Natural killer cell treated with Interleukin-12 subunit alpha and Interleukin-12 subunit beta and Interleukin-15 and Interleukin-18, amount 100 ng/mL, for 72 hours (primary cell): ENCODE measurements around the gene SNX19. TPM values are rescaled to one million over a fixed set of nuclear protein-coding genes. Genes with fewer than 3 reads are reported as not detected.

Experiments used
- ATAC-seq, 2 donors: fragments of 150-1000 bp; cut with Tn5 transposase in 1 of 2; sonication (Bioruptor Pico), chemical (Tn5 transposase) in 1 of 2; 2 replicates each; pipeline ENCODE4 v1.10.0; 2021
- DNase-seq: peaks from one replicate; pipeline ENCODE4 v3.0.0; 2022; ENCODE audit warnings: low spot score
- H3K27ac Mint-ChIP-seq, 2 donors: 1 replicate in 1 of 2; 2 replicates in 1 of 2; pipeline ENCODE4 v1.8.0; 2022; ENCODE audit warnings: mixed read lengths in 2 of 2, mild to moderate bottlenecking in 1 of 2, moderate library complexity in 1 of 2
- H3K27me3 Mint-ChIP-seq, 2 donors: 1 replicate in 1 of 2; 2 replicates in 1 of 2; pipeline ENCODE4 v1.8.0; 2022; ENCODE audit warnings: mixed read lengths in 2 of 2
- H3K36me3 Mint-ChIP-seq: one replicate; pipeline ENCODE4 v1.8.0; 2022; ENCODE audit warnings: mixed read lengths
- H3K4me1 Mint-ChIP-seq, 2 donors: 1 replicate in 1 of 2; 2 replicates in 1 of 2; pipeline ENCODE4 v1.8.0; 2022; ENCODE audit warnings: low read depth in 2 of 2, mixed read lengths in 2 of 2, mild to moderate bottlenecking in 1 of 2
- H3K4me3 Mint-ChIP-seq: one replicate; pipeline ENCODE4 v1.8.0; 2022; ENCODE audit warnings: mixed read lengths
- H3K9me3 Mint-ChIP-seq: 2 replicates; pipeline ENCODE4 v1.8.0; 2022; ENCODE audit warnings: mixed read lengths
- total RNA-seq, 2 donors: library from RNA; stranded (reverse); gene quantifications; one replicate each; pipeline ENCODE4 v1.2.3, GENCODE V29; 2022

The SNX19 gene
- total RNA-seq, 2 donors from 2014 or later = 62.2 to 68.8 TPM

DNA sequence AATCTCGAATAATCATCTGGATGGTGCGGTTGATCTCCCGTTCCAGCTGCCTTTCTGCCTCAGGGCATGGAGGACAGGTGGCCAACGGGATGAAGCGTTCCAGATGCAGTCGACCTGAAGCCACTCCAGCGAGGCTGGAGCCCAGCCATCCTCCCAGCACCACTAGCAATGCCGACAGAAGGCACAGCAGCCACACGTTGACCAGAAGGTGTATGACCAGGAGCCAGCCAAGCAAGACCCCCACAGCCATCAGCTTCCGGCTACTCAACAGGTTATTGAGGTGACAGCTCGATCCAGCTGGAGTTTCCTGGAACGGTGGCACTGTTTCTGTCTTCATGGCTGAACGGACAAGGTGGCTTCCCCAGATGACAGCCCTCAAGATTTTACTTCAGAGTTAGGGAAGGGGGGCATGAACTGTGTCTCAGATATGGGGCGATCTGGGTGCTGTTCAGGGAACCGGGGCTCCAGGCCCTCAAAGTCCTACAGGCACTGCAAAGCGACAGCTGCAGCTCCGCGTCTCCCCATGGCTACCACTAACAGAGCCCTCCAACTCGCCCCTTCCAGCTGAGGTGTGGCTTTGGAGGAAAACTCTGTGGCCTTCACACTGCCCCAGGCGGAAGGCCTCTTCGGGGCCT, 559 bp downstream of the SNX19 start:
- Mint-ChIP-seq H3K4me3 (peak overlapping the region; percentile 84), H3K27ac (peak overlapping the region; percentile 64 to 66), H3K4me1 (peaks cover 13 to 22% of the 10 kb centered on the region in 2 donors), H3K9me3 (no peaks in the 10 kb centered on the region), H3K27me3 (peaks cover 5 to 17% of the 10 kb centered on the region in 2 donors), H3K36me3 (peaks cover 17% of the 10 kb centered on the region)
- ATAC-seq (no peak), DNase-seq (no peak)

- peaks cover 28 to 37% of the 10 kb centered on the region in 2 donors for H3K4me1 Mint-ChIP-seq
- H3K27me3 Mint-ChIP-seq = peaks cover 0 to 2% of the 10 kb centered on the region in 2 donors
- peaks cover 34% of the 10 kb centered on the region for H3K36me3 Mint-ChIP-seq
- ATAC-seq = no peak
- no peak for DNase-seq
- no peak overlapping the region for H3K4me3 Mint-ChIP-seq
- H3K27ac Mint-ChIP-seq = no peak overlapping the region
- no peaks in the 10 kb centered on the region for H3K9me3 Mint-ChIP-seq
These were observed 3.0 kb downstream of the SNX19 start for GRCh38 chr11:130913268-130913667.

DNA sequence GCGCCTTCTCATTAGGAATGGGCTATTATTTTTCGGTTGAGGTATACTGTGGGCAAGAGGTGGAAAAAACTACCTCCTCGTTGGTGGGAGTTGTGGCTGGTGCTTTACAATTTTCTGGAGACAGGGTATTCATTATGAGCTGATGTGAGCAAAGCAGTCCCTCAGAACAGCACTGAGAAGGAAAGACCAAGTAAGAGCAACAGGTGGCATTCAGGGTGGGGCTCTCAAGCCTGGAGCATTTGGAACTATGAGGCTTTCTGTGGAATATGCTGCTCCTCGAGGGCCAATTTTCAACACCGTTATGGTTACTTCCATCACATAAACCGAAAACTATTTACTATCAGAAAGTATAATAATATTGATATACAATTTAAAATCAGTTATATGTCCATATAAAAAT, 3.7 kb downstream of the SNX19 start:
- H3K27ac Mint-ChIP-seq = no peak overlapping the region
- no peak for ATAC-seq

GRCh38 chr11:130911306-130911705, 5.0 kb downstream of the SNX19 start:
- H3K27ac Mint-ChIP-seq = no peak overlapping the region
- no peaks in the 10 kb centered on the region for H3K9me3 Mint-ChIP-seq
- peaks cover 42% of the 10 kb centered on the region for H3K36me3 Mint-ChIP-seq
- no peak for ATAC-seq
- DNase-seq = no peak
- no peaks in the 10 kb centered on the region for H3K27me3 Mint-ChIP-seq
- H3K4me3 Mint-ChIP-seq = no peak overlapping the region
- H3K4me1 Mint-ChIP-seq = peaks cover 34 to 36% of the 10 kb centered on the region in 2 donors

More for the DNA sequence above, 3.7 kb downstream of the SNX19 start:
- no peak overlapping the region for H3K4me3 Mint-ChIP-seq
- peaks cover 34% of the 10 kb centered on the region for H3K36me3 Mint-ChIP-seq
- no peak for DNase-seq
- H3K9me3 Mint-ChIP-seq = no peaks in the 10 kb centered on the region
- peaks cover 28 to 37% of the 10 kb centered on the region in 2 donors for H3K4me1 Mint-ChIP-seq
- no peaks in the 10 kb centered on the region for H3K27me3 Mint-ChIP-seq

- Mint-ChIP-seq H3K27ac (peak overlapping the region; percentile 7 to 27), H3K4me1 (peaks cover 34 to 36% of the 10 kb centered on the region in 2 donors), H3K4me3 (no peak overlapping the region), H3K27me3 (no peaks in the 10 kb centered on the region), H3K36me3 (peaks cover 53% of the 10 kb centered on the region), H3K9me3 (no peaks in the 10 kb centered on the region)
- DNase-seq (no peak), ATAC-seq (no peak)
These were observed 6.6 kb downstream of the SNX19 start for GRCh38 chr11:130909650-130910049.

DNA sequence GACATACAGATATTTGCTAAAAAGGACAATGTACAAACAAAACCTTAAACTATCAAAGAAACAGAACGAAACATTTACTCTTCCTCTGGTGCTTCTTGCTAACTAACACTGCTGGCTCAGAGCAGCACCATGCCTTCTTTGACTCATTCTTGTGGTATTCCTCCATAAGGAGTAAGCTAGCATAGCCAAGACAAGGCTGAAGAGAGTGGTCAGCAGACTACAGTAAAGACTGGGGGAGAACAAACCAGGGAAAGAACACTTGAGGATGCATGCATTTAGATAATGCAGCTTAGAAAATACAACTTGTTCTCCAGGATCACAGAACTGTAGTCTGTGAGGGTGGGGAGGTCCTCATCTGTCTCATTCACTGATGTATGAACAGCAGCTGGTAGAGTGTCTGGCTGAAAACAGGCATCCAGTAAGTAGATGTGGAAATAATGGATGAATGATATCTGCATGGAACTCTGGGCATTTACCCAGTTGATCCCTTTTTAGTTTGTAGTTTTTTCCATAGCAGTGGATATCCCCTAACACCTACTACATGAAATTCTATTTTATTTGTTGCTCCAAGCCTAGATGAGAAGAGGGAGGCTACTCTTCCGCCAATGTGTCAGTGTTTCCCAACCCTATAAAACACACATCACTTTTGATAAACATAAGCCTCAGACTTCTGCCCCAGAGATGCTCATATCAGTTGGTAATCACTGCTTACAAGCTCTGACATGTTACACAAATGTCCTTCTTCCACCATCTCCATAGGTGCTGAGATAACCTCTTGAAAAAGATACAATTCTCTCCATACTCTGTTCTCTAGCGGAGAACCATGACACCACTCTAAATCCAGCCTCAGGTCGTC, 7.3 kb downstream of the SNX19 start:
- Mint-ChIP-seq H3K27me3 (no peaks in the 10 kb centered on the region), H3K36me3 (peaks cover 58% of the 10 kb centered on the region), H3K4me1 (peaks cover 29 to 31% of the 10 kb centered on the region in 2 donors), H3K9me3 (no peaks in the 10 kb centered on the region), H3K4me3 (no peak overlapping the region), H3K27ac (peak overlapping the region; percentile 7 to 27)
- DNase-seq (no peak), ATAC-seq (no peak)

DNA sequence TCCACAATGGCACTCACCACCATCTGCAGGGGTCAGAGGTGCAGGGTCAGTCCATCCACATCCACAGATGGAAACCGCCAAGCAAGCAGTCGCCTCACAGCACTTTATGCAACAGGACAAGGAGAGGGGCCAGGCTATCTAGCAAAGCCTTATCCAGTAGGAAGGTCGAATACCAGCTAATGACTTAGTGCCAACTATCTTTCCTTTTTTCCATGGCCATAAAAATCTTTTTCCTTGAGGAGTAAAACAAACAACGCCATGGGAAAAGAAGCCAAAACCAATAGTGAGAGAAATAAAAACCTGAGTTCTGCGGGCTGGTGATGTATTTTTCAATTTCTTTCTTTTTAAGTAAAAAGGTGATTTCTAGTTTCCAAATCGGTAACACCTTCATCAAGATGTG, 8.2 kb downstream of the SNX19 start:
- H3K9me3 Mint-ChIP-seq = no peaks in the 10 kb centered on the region
- H3K36me3 Mint-ChIP-seq = peaks cover 57% of the 10 kb centered on the region
- no peak overlapping the region for H3K4me3 Mint-ChIP-seq
- no peak overlapping the region for H3K27ac Mint-ChIP-seq
- no peaks in the 10 kb centered on the region for H3K27me3 Mint-ChIP-seq
- peaks cover 25 to 29% of the 10 kb centered on the region in 2 donors for H3K4me1 Mint-ChIP-seq
- ATAC-seq (no peak), DNase-seq (no peak)

DNA sequence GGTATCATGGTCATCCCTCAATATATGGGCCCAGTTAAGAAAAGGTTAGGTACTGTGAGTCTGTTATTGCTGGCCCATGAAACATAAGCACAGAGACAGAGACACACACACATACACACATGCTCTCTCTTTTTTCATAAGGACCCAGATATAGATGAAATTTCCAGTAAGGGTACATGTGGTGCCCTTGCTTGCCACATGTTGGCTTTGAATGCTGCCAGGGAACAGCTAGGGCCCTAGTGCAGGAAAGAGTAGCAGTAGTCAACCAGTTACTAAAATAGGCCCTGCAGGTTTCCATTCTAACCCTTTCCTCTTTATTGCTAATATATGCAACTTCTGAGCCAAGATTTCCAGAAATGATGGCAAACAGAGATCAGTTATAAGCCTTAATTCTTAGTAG, 9.1 kb downstream of the SNX19 start:
- Mint-ChIP-seq H3K36me3 (peaks cover 51% of the 10 kb centered on the region), H3K4me1 (peaks cover 22 to 25% of the 10 kb centered on the region in 2 donors), H3K4me3 (no peak overlapping the region), H3K27me3 (no peaks in the 10 kb centered on the region), H3K9me3 (no peaks in the 10 kb centered on the region), H3K27ac (no peak overlapping the region)
- DNase-seq = no peak
- no peak for ATAC-seq

DNA sequence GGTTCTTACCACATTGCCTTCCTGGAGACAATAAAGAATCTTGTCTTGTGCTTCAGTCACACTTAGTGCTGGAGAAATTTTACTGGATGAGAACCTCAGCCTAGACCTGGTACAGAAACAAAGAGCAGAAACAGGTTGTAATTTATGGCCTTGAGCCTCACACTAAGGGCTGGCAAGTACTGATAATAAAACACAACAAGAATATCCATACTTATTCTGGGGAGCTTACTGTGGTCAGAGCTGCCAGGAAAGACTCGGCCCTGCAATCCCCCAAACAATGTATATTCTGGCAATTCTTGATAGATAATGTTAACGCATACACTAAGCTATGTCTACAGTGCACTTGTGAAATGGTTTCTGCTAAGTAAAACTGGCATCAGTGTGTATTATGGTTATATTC, 9.7 kb downstream of the SNX19 start:
- no peak for ATAC-seq
- H3K36me3 Mint-ChIP-seq = peaks cover 45% of the 10 kb centered on the region
- no peak overlapping the region for H3K4me3 Mint-ChIP-seq
- H3K27ac Mint-ChIP-seq = no peak overlapping the region
- no peak for DNase-seq
- peaks cover 21% of the 10 kb centered on the region in 2 donors for H3K4me1 Mint-ChIP-seq
- H3K9me3 Mint-ChIP-seq = no peaks in the 10 kb centered on the region
- no peaks in the 10 kb centered on the region for H3K27me3 Mint-ChIP-seq

DNA sequence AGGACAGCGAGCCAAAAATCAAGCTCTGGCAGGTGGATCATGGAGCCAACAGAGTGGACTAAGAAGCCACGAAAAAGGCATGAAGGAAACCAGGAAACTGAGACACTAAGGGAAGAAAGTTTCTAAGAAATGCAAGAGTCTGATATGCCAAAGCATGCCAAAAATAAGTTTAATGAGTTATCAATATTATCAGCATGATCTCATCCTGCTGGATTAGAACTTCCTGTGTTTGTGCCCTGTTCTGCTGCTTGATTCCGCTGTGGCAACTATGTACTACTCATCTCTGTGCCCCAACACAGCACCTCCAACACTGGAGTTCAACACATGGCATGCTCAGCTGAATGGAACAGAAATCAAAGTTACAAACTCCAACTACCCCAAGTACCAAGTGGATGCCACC, 10.8 kb downstream of the SNX19 start:
- Mint-ChIP-seq H3K36me3 (peaks cover 55% of the 10 kb centered on the region), H3K27me3 (no peaks in the 10 kb centered on the region), H3K4me3 (no peak overlapping the region), H3K27ac (no peak overlapping the region), H3K4me1 (peaks cover 21 to 24% of the 10 kb centered on the region in 2 donors), H3K9me3 (no peaks in the 10 kb centered on the region)
- DNase-seq = no peak
- no peak for ATAC-seq

DNA sequence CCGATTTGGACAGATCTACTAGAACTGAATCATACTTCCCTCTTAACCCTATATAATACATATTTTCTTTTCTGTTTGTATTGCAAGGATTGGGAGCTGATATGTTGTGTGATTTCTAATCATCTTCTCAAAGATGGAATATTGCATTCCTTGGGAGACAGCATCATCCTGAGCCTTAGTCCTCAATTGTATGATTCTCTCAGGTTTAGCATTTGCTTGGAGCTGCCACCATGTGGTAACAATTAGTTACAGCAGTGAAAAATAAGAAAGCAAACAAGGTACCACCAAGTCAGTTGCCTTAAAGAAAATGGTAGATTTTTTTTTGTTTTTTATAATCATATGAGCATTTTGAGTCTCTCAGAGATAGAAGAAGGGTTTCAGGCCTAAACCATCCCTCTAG, 11.9 kb downstream of the SNX19 start:
- Mint-ChIP-seq H3K36me3 (peaks cover 54% of the 10 kb centered on the region), H3K27me3 (no peaks in the 10 kb centered on the region), H3K27ac (no peak overlapping the region), H3K4me1 (peaks cover 14% of the 10 kb centered on the region in 2 donors), H3K4me3 (no peak overlapping the region), H3K9me3 (no peaks in the 10 kb centered on the region)
- ATAC-seq (no peak), DNase-seq (no peak)

- DNase-seq (no peak), ATAC-seq (no peak)
- H3K27me3 Mint-ChIP-seq = no peaks in the 10 kb centered on the region
- H3K27ac Mint-ChIP-seq = no peak overlapping the region
- peaks cover 5 to 9% of the 10 kb centered on the region in 2 donors for H3K4me1 Mint-ChIP-seq
- H3K36me3 Mint-ChIP-seq = peaks cover 54% of the 10 kb centered on the region
- H3K9me3 Mint-ChIP-seq = no peaks in the 10 kb centered on the region
- H3K4me3 Mint-ChIP-seq = no peak overlapping the region
These were observed 13.9 kb downstream of the SNX19 start for GRCh38 chr11:130902380-130902779.

- H3K27me3 Mint-ChIP-seq = no peaks in the 10 kb centered on the region
- ATAC-seq (no peak), DNase-seq (no peak)
- H3K36me3 Mint-ChIP-seq = peaks cover 41% of the 10 kb centered on the region
- H3K4me3 Mint-ChIP-seq = no peak overlapping the region
- no peaks in the 10 kb centered on the region for H3K9me3 Mint-ChIP-seq
- H3K4me1 Mint-ChIP-seq = peaks cover 0 to 4% of the 10 kb centered on the region in 2 donors
- H3K27ac Mint-ChIP-seq = no peak overlapping the region
These were observed 17.2 kb downstream of the SNX19 start for GRCh38 chr11:130899106-130899505.
